ENCODE results near the gene CHD3. TPM values are rescaled to one million over a fixed set of nuclear protein-coding genes. Genes with fewer than 3 reads are reported as not detected.

Gene CHD3
- total and polyA plus RNA-seq, 2 donors (not counting 3 experiments of a cell fraction or from before 2014, with no cell fraction given): 102 to 185 TPM

DNA sequence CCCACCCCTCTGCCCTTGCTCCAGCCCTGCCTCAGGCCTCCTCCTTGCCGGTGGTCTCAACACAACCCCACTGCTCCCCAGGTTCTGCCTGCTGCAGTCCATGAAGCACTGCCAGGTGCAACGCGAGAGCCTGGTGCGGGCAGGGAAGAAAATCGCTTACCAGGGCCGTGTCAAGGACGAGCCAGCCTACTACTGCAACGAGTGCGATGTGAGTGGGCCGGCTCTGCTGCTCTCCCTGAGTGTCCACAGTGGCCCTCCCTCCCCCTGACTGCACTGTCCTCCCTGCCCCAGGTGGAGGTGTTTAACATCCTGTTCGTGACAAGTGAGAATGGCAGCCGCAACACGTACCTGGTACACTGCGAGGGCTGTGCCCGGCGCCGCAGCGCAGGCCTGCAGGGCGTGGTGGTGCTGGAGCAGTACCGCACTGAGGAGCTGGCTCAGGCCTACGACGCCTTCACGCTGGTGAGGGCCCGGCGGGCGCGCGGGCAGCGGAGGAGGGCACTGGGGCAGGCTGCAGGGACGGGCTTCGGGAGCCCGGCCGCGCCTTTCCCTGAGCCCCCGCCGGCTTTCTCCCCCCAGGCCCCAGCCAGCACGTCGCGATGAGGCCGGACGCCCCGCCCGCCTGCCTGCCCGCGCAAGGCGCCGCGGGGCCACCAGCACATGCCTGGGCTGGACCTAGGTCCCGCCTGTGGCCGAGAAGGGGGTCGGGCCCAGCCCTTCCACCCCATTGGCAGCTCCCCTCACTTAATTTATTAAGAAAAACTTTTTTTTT, 35.5 kb upstream of the CHD3 start:
- dilution Hi-C loops (cut with MboI; ENCODE audit: extremely low pct_ligation_motif_present, low sequenced_read_pairs): no loop called here
- H3K9me3 ChIP-seq (replicated peaks; ENCODE audit: control insufficient read depth, insufficient read depth, low read length): no peaks in the 10 kb centered on the region
- no peak for DNase-seq (ENCODE audit: low read depth, low spot score)
- FAIRE-seq: no peak
- no peak overlapping the region for H3K9ac ChIP-seq (replicated peaks; ENCODE audit: extremely low read depth, insufficient read depth, low read length)
- no peaks in the 10 kb centered on the region for H4K20me1 ChIP-seq (replicated peaks; ENCODE audit: control insufficient read depth, extremely low read depth, insufficient read depth, low read length)
- peaks cover 22% of the 10 kb centered on the region for H3K4me1 ChIP-seq (ENCODE audit: control insufficient read depth, extremely low read depth, insufficient read depth, low read length)
- H3K27me3 ChIP-seq (ENCODE audit: control insufficient read depth in 2 of 2, insufficient read depth in 2 of 2, low read length in 2 of 2): no peaks in the 10 kb centered on the region
- peaks cover 6 to 32% of the 10 kb centered on the region in 2 experiments for H3K36me3 ChIP-seq (ENCODE audit: control insufficient read depth in 2 of 2, extremely low read depth in 1 of 2, insufficient read depth in 2 of 2, low read length in 2 of 2)
- POLR2A ChIA-PET: no interaction called here
- no peak overlapping the region for H3K4me3 ChIP-seq (replicated peaks in 1 of 3; ENCODE audit: insufficient read depth in 1 of 3, low read depth in 1 of 3, low read length in 3 of 3)
- H2AFZ ChIP-seq (ENCODE audit: low read depth, low read length): no peak overlapping the region
- intact Hi-C loops (cut with micrococcal nuclease): loop anchor here (10.0 kb wide), 1 partner anchor 828 kb away; the partner anchor contains the start of gene BCL6B
- TF ChIP-seq MYC (IDR thresholded peaks at IDR 0.05; ENCODE audit: low read depth, low read length): no peak
- TF ChIP-seq EZH2 (IDR thresholded peaks at IDR 0.05; ENCODE audit: borderline replicate concordance, low read depth, low read length, severe bottlenecking): no peak
- TF ChIP-seq, protein P1, sequence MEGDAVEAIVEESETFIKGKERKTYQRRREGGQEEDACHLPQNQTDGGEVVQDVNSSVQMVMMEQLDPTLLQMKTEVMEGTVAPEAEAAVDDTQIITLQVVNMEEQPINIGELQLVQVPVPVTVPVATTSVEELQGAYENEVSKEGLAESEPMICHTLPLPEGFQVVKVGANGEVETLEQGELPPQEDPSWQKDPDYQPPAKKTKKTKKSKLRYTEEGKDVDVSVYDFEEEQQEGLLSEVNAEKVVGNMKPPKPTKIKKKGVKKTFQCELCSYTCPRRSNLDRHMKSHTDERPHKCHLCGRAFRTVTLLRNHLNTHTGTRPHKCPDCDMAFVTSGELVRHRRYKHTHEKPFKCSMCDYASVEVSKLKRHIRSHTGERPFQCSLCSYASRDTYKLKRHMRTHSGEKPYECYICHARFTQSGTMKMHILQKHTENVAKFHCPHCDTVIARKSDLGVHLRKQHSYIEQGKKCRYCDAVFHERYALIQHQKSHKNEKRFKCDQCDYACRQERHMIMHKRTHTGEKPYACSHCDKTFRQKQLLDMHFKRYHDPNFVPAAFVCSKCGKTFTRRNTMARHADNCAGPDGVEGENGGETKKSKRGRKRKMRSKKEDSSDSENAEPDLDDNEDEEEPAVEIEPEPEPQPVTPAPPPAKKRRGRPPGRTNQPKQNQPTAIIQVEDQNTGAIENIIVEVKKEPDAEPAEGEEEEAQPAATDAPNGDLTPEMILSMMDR (IDR thresholded peaks at IDR 0.05; ENCODE audit: extremely low read depth in 1 of 2, insufficient read depth in 1 of 2, low read depth in 1 of 2, low read length in 2 of 2): no peak
- TF ChIP-seq POLR2AphosphoS5 (IDR thresholded peaks at IDR 0.05; ENCODE audit: insufficient read depth, low read depth, low read length): no peak
- TF ChIP-seq JUN (IDR thresholded peaks at IDR 0.05; ENCODE audit: borderline replicate concordance, insufficient read depth, insufficient read length, low read depth): no peak
- TF ChIP-seq POLR2A (IDR thresholded peaks at IDR 0.05; ENCODE audit: low read depth, low read length): no peak
- no peak for TF ChIP-seq FOS (IDR thresholded peaks at IDR 0.05; ENCODE audit: borderline replicate concordance, insufficient read depth, low read length)
- TF ChIP-seq GATA2 (IDR thresholded peaks at IDR 0.05; ENCODE audit: insufficient read depth, insufficient read length, low read depth, low read length): no peak
- TF ChIP-seq, protein P2, sequence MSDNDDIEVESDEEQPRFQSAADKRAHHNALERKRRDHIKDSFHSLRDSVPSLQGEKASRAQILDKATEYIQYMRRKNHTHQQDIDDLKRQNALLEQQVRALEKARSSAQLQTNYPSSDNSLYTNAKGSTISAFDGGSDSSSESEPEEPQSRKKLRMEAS (IDR thresholded peaks at IDR 0.05; ENCODE audit: insufficient read depth, insufficient read length): no peak
- H3K79me2 ChIP-seq (ENCODE audit: control insufficient read depth, insufficient read depth, low read length): peaks cover 2% of the 10 kb centered on the region
- no TSS peak for BruUV-seq (replicated peaks)
- no peaks in the 10 kb centered on the region for H3K9me1 ChIP-seq (replicated peaks; ENCODE audit: control insufficient read depth, extremely low read depth, insufficient read depth, low read length)
- CTCF ChIA-PET: interaction anchor here (1.2 kb wide), 1 partner anchor 8 kb away, joined by 3 read pairs; no protein-coding TSS in a partner anchor
- no peak overlapping the region for H3K4me2 ChIP-seq (ENCODE audit: insufficient read depth, low read length)
- H3K27ac ChIP-seq (ENCODE audit: insufficient read depth, low read depth, low read length): no peak overlapping the region
